HEK293 (cell line): Measurements from ENCODE around the gene ELFN1.

ENCODE experiments used
- CTCF ChIA-PET: fragments of 350-600 bp; formaldehyde crosslinking; extraction: SDS; loops from one replicate; lab custom pipeline; 2021; ENCODE audit warnings: antibody characterized with exemption; lab: Yijun Ruan, JAX
- POLR2A ChIA-PET: fragments of 300-600 bp; formaldehyde crosslinking; extraction: SDS; loops from one replicate; lab custom pipeline; 2020; ENCODE audit warnings: antibody characterized with exemption, inconsistent platforms; lab: Yijun Ruan, JAX
- H3K27ac ChIP-seq: fragments of 200-500 bp; sonication (Bioruptor generic); 2 replicates; pipeline ENCODE4 v1.5.1; 2014; ENCODE audit warnings: low read depth, low read length, control low read depth, inconsistent platforms; ENCODE audit errors: extremely low read depth
- H3K36me3 ChIP-seq, 2 experiments: fragments of 200-500 bp in 1 of 2; sonication (Bioruptor generic) in 1 of 2; 1 replicate in 1 of 2; 2 replicates in 1 of 2; pipeline ENCODE4 v1.5.1; 2014 to 2017; ENCODE audit warnings: inconsistent platforms in 2 of 2, low read length in 2 of 2; ENCODE audit not compliant: control insufficient read depth in 2 of 2, insufficient read depth in 1 of 2
- H3K4me1 ChIP-seq: fragments of 200-500 bp; sonication (Bioruptor generic); 2 replicates; pipeline ENCODE4 v1.5.1; 2014; ENCODE audit warnings: mild to moderate bottlenecking, low read length, inconsistent platforms; ENCODE audit not compliant: control insufficient read depth, insufficient read depth
- H3K4me3 ChIP-seq: 2 replicates; pipeline ENCODE4 v1.5.1; 2011; ENCODE audit warnings: low read depth, mild to moderate bottlenecking, control low read depth, low read length, moderate library complexity
- H3K9me3 ChIP-seq: fragments of 200-500 bp; sonication (Bioruptor generic); 2 replicates; pipeline ENCODE4 v1.5.1; 2014; ENCODE audit warnings: low read depth, low read length, inconsistent platforms; ENCODE audit not compliant: control insufficient read depth, insufficient read depth
- CTCF ChIP-seq: fragments of 450-650 bp; formaldehyde crosslinking; IDR thresholded peaks from 2 replicates; pipeline ENCODE4 v1.5.1; 2016; ENCODE audit warnings: missing biosample characterization, missing genetic modification characterization
- KLF10 ChIP-seq: fragments of 450-650 bp; IDR thresholded peaks from 2 replicates; pipeline ENCODE4 v1.5.1; 2018; ENCODE audit warnings: missing biosample characterization, mild to moderate bottlenecking, missing genetic modification characterization
- KLF16 ChIP-seq: fragments of 450-650 bp; formaldehyde crosslinking; IDR thresholded peaks from 2 replicates; pipeline ENCODE4 v1.5.1; 2017; ENCODE audit warnings: missing biosample characterization, missing genetic modification characterization
- MEIS1 ChIP-seq: sonication (generic); formaldehyde crosslinking; IDR thresholded peaks from 2 replicates; pipeline ENCODE4 v1.8.1; 2022; ENCODE audit warnings: missing genetic modification reagents, mild to moderate bottlenecking, borderline replicate concordance
- WT1 ChIP-seq: fragments of 450-650 bp; formaldehyde crosslinking; IDR thresholded peaks from 2 replicates; pipeline ENCODE4 v1.5.1; 2016; ENCODE audit warnings: missing biosample characterization, missing genetic modification characterization
- ZBTB1 ChIP-seq: fragments of 450-650 bp; formaldehyde crosslinking; IDR thresholded peaks from 2 replicates; pipeline ENCODE4 v1.5.1; 2016; ENCODE audit warnings: missing biosample characterization, missing genetic modification characterization
- ZFP3 ChIP-seq: fragments of 450-650 bp; formaldehyde crosslinking; IDR thresholded peaks from 2 replicates; pipeline ENCODE4 v1.5.1; 2016; ENCODE audit warnings: low read depth, missing biosample characterization, missing genetic modification characterization
- ZFP41 ChIP-seq: fragments of 450-650 bp; formaldehyde crosslinking; IDR thresholded peaks from 2 replicates; pipeline ENCODE4 v1.5.1; 2016; ENCODE audit warnings: missing biosample characterization, missing genetic modification characterization, borderline replicate concordance
- ZNF114 ChIP-seq: fragments of 450-650 bp; formaldehyde crosslinking; IDR thresholded peaks from 2 replicates; pipeline ENCODE4 v1.5.0; 2017; ENCODE audit warnings: missing biosample characterization, missing genetic modification characterization
- ZNF280C ChIP-seq: fragments of 450-650 bp; formaldehyde crosslinking; IDR thresholded peaks from 2 replicates; pipeline ENCODE4 v1.5.1; 2016; ENCODE audit warnings: missing biosample characterization, missing genetic modification characterization
- ZNF335 ChIP-seq: fragments of 450-650 bp; formaldehyde crosslinking; conservative IDR thresholded peaks from 2 replicates; pipeline ENCODE4 v1.5.1; 2016; ENCODE audit warnings: missing biosample characterization, missing genetic modification characterization
- ZNF433 ChIP-seq: fragments of 450-650 bp; formaldehyde crosslinking; IDR thresholded peaks from 2 replicates; pipeline ENCODE4 v1.5.1; 2016; ENCODE audit warnings: missing biosample characterization, missing genetic modification characterization, low read depth
- ZNF529 ChIP-seq: fragments of 450-650 bp; formaldehyde crosslinking; IDR thresholded peaks from 2 replicates; pipeline ENCODE4 v1.5.1; 2017; ENCODE audit warnings: missing genetic modification characterization, missing biosample characterization; ENCODE audit not compliant: insufficient replicate concordance
- ZNF596 ChIP-seq: fragments of 450-650 bp; IDR thresholded peaks from 2 replicates; pipeline ENCODE4 v1.5.0; 2018; ENCODE audit warnings: missing biosample characterization, mild to moderate bottlenecking, missing genetic modification characterization, moderate library complexity
- ZNF660 ChIP-seq: fragments of 450-650 bp; IDR thresholded peaks from 2 replicates; pipeline ENCODE4 v1.5.1; 2018; ENCODE audit warnings: missing biosample characterization, mild to moderate bottlenecking, missing genetic modification characterization
- ZNF791 ChIP-seq: fragments of 450-650 bp; formaldehyde crosslinking; IDR thresholded peaks from 2 replicates; pipeline ENCODE4 v1.5.1; 2016; ENCODE audit warnings: missing biosample characterization, missing genetic modification characterization
- ZNF837 ChIP-seq: fragments of 450-650 bp; formaldehyde crosslinking; IDR thresholded peaks from 2 replicates; pipeline ENCODE4 v1.5.1; 2016; ENCODE audit warnings: missing biosample characterization, missing genetic modification characterization
- TF ChIP-seq, protein P1 (sequence below): IDR thresholded peaks from 2 replicates; pipeline ENCODE4 v1.6.1; 2011; ENCODE audit warnings: mild to moderate bottlenecking, low read depth, low read length, borderline replicate concordance
- TF ChIP-seq, protein P2 (sequence below): fragments of 450-650 bp; formaldehyde crosslinking; IDR thresholded peaks from 2 replicates; pipeline ENCODE4 v1.5.1; 2016; ENCODE audit warnings: missing biosample characterization, missing genetic modification characterization

The ELFN1 gene

DNA sequence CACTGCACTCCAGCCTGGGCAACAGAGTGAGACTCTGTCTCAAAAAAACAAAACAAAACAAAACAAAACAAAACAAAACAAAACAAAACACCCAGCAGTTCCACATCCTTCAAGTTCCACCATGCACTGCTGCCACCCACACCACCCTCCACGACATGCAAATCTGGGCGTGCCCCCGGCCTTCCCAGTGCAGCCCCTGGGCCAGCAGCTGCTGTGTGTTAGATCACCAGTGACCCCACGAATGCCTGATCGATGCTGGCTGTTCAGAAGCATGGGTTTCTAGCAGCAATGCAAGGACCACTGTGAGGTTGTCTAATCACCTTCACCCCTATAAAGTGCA is 36.3 kb downstream of the ELFN1 start:
- ChIA-PET CTCF (no interaction called here), POLR2A (no interaction called here)
- no peaks in the 10 kb centered on the region for H3K9me3 ChIP-seq
- TF ChIP-seq ZNF791 (no peak), ZNF660 (tag by site-specific recombination) (no peak), ZFP41 (tag by site-specific recombination) (no peak), ZNF596 (tag by site-specific recombination) (no peak), ZNF837 (tag by site-specific recombination) (no peak)
- H3K4me3 ChIP-seq, result no peak overlapping the region
- no peaks in the 10 kb centered on the region for H3K4me1 ChIP-seq
- no peak overlapping the region for H3K27ac ChIP-seq
- no peaks in the 10 kb centered on the region for H3K36me3 ChIP-seq

DNA sequence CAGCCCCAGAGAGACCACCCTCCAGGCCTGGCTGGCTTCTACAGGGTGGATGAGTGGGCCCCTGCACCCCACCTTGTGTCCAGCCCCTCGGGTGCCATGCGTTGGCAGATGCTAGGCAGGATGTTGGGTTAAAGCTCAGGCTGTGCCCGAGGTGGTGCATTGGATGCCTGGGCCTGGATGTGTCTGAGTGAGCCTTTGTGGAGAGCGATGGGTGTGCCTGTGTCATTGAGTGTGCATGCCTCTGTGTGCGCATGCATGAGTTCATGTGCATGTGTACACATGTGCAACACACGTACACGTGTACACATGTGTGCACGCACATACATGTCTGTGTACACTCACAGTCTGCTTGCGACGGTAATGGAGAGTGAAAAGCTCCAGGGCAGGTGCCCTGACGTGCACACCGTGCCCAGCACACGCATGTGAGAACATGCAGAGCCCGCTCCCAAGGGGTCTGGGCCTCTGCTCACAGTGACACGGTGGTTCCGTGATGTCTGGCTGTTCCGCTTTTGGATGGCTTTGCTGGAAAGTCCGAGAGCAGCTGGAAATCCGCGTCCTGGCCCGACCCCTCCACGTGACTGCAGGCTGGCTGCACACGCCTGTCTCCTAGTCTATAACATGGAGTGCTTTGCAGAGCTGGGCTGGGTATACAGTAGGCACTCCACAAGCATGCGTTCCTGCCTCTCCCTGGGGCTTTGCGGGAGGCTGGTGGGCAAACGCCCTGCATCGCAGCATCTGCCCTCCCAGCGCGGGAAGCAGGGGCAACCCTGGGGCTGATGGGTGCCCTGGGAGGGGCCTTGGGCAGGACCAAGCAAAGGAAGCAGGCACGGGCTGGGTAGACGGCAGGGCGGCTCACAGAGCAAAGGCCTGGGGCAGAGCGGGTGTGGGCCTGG is 36.9 kb downstream of the ELFN1 start:
- H3K9me3 ChIP-seq, result no peaks in the 10 kb centered on the region
- TF ChIP-seq ZNF280C, result no peak
- no peak for TF ChIP-seq KLF16
- TF ChIP-seq KLF10 (tag by site-specific recombination), result no peak
- TF ChIP-seq, protein P1, sequence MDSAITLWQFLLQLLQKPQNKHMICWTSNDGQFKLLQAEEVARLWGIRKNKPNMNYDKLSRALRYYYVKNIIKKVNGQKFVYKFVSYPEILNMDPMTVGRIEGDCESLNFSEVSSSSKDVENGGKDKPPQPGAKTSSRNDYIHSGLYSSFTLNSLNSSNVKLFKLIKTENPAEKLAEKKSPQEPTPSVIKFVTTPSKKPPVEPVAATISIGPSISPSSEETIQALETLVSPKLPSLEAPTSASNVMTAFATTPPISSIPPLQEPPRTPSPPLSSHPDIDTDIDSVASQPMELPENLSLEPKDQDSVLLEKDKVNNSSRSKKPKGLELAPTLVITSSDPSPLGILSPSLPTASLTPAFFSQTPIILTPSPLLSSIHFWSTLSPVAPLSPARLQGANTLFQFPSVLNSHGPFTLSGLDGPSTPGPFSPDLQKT, result no peak
- no peak for TF ChIP-seq CTCF (tag by site-specific recombination)
- no peak for TF ChIP-seq ZBTB1
- TF ChIP-seq, protein P2, sequence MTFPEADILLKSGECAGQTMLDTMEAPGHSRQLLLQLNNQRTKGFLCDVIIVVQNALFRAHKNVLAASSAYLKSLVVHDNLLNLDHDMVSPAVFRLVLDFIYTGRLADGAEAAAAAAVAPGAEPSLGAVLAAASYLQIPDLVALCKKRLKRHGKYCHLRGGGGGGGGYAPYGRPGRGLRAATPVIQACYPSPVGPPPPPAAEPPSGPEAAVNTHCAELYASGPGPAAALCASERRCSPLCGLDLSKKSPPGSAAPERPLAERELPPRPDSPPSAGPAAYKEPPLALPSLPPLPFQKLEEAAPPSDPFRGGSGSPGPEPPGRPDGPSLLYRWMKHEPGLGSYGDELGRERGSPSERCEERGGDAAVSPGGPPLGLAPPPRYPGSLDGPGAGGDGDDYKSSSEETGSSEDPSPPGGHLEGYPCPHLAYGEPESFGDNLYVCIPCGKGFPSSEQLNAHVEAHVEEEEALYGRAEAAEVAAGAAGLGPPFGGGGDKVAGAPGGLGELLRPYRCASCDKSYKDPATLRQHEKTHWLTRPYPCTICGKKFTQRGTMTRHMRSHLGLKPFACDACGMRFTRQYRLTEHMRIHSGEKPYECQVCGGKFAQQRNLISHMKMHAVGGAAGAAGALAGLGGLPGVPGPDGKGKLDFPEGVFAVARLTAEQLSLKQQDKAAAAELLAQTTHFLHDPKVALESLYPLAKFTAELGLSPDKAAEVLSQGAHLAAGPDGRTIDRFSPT, result no peak
- no peak for TF ChIP-seq ZNF114 (tag by site-specific recombination)
- no peak for TF ChIP-seq MEIS1 (CRISPR knock-in tag)
- no peak for TF ChIP-seq ZFP3 (tag by site-specific recombination)
- TF ChIP-seq ZNF335 (tag by site-specific recombination), result no peak
- no peak for TF ChIP-seq ZNF433 (tag by site-specific recombination)
- TF ChIP-seq ZNF529 (tag by site-specific recombination), result no peak
- TF ChIP-seq WT1, result no peak
- TF ChIP-seq, all 188 proteins: peak for 0
- H3K27ac ChIP-seq, result no peak overlapping the region
- ChIA-PET POLR2A (no interaction called here), CTCF (interaction anchor here (0.7 to 1.4 kb wide), 2 partner anchors 9 to 45 kb away, joined by 3 to 10 read pairs; no protein-coding TSS in a partner anchor)
- H3K4me3 ChIP-seq, result no peak overlapping the region
- H3K4me1 ChIP-seq, result no peaks in the 10 kb centered on the region
- no peaks in the 10 kb centered on the region for H3K36me3 ChIP-seq
